Stromal cell of bone marrow (primary cell): ENCODE data around the gene ABCB10.
A peak's percentile ranks its signal among the peaks of the same experiment; 100 is the strongest.
"Not testable (repeated sequence)": the region's sequence is repeated elsewhere in the genome, so short reads cannot be mapped to it uniquely, and the experiment has no call there.

Experiments
- DNase-seq: peaks from one replicate; pipeline ENCODE4 v3.0.0-alpha.2; 2012; ENCODE audit warnings: low read depth

ABCB10 gene

GRCh38 chr1:229570891-229571516 lies 12.5 kb upstream of the ABCB10 start:
- DNase-seq: no peak

GRCh38 chr1:229570305-229570704 lies 11.8 kb upstream of the ABCB10 start:
- no peak for DNase-seq

GRCh38 chr1:229567109-229567868 lies 8.8 kb upstream of the ABCB10 start:
- no peak for DNase-seq

- no peak for DNase-seq
These were observed 5.2 kb upstream of the ABCB10 start for GRCh38 chr1:229563701-229564100.

GRCh38 chr1:229563241-229563640 lies 4.7 kb upstream of the ABCB10 start:
- no peak for DNase-seq

- no peak for DNase-seq
These were observed 4.2 kb upstream of the ABCB10 start for GRCh38 chr1:229562686-229563085.

GRCh38 chr1:229561141-229561540 lies 2.6 kb upstream of the ABCB10 start:
- DNase-seq: no peak

- not testable (repeated sequence) for DNase-seq
These were observed 1.6 kb upstream of the ABCB10 start for GRCh38 chr1:229560124-229560523.

GRCh38 chr1:229559336-229559801 lies 862 bp upstream of the ABCB10 start:
- DNase-seq: not testable (repeated sequence)

- no peak for DNase-seq
These were observed 543 bp downstream of the ABCB10 start for GRCh38 chr1:229557913-229558414.

- no peak for DNase-seq
These were observed 1.2 kb downstream of the ABCB10 start for GRCh38 chr1:229557200-229557850.

GRCh38 chr1:229554886-229555621 lies 3.5 kb downstream of the ABCB10 start:
- DNase-seq: no peak

GRCh38 chr1:229553621-229554130 lies 4.8 kb downstream of the ABCB10 start:
- peak; percentile 1 for DNase-seq

- no peak for DNase-seq
These were observed 5.8 kb downstream of the ABCB10 start for GRCh38 chr1:229552732-229553131.

- no peak for DNase-seq
These were observed 7.5 kb downstream of the ABCB10 start for GRCh38 chr1:229550812-229551567.

GRCh38 chr1:229547542-229547941 lies 11.0 kb downstream of the ABCB10 start:
- no peak for DNase-seq

GRCh38 chr1:229544587-229544986 lies 13.9 kb downstream of the ABCB10 start:
- DNase-seq: no peak

- DNase-seq: no peak
These were observed 18.5 kb downstream of the ABCB10 start for GRCh38 chr1:229539863-229540506.

GRCh38 chr1:229538945-229539344 lies 19.6 kb downstream of the ABCB10 start:
- no peak for DNase-seq

GRCh38 chr1:229537894-229538293 lies 20.6 kb downstream of the ABCB10 start:
- no peak for DNase-seq

GRCh38 chr1:229536982-229537381 lies 21.5 kb downstream of the ABCB10 start:
- no peak for DNase-seq
